ENCODE results near the gene ZNF205. TPM values are rescaled to one million over a fixed set of nuclear protein-coding genes. Genes with fewer than 3 reads are reported as not detected.

The ZNF205 gene
- total and polyA plus RNA-seq, 2 of the 8 experiments (the other 6 are each of a cell fraction or from before 2014, with no cell fraction given), result 19.1 to 19.9 TPM

GRCh38 chr16:3149630-3150345 is 37.4 kb downstream of the ZNF205 start:
- Histone ChIP-seq H2BK5ac (ENCODE audit: low read depth, low read length) (peak overlapping the region; percentile 85; the same call in 1 of the 2 replicates), H2AK5ac (ENCODE audit: low read depth, low read length) (no peak overlapping the region), H4K20me1 (replicated peaks in 1 of 2; ENCODE audit: control insufficient read depth in 1 of 2, insufficient read depth in 2 of 2, low read length in 2 of 2) (peaks cover 0 to 2% of the 10 kb centered on the region in 2 experiments), H4K8ac (ENCODE audit: extremely low read depth, insufficient read depth, low read length) (peak overlapping the region; percentile 90; the same call in 1 of the 2 replicates), H2BK15ac (ENCODE audit: low read length) (peak overlapping the region; percentile 72; the same call in 1 of the 2 replicates), H3K27me3 (replicated peaks in 1 of 4; ENCODE audit: control insufficient read depth in 3 of 4, extremely low read depth in 1 of 4, insufficient read depth in 3 of 4, low read length in 3 of 4) (peaks cover 0 to 18% (median 12%) of the 10 kb centered on the region in 4 experiments; a peak in 5 of 7 replicates), H2BK120ac (replicated peaks; ENCODE audit: low read depth, low read length) (peak overlapping the region; percentile 91), H3K4ac (replicated peaks; ENCODE audit: insufficient read length, low read depth, low read length) (peak overlapping the region; percentile 99), H3K36me3 (ENCODE audit: control insufficient read depth in 2 of 4, insufficient read depth in 4 of 4, low read length in 3 of 4) (no peaks in the 10 kb centered on the region), H3K4me1 (replicated peaks in 1 of 4; ENCODE audit: control insufficient read depth in 3 of 4, insufficient read depth in 4 of 4, low read length in 3 of 4) (peaks cover 0 to 5% (median 3%) of the 10 kb centered on the region in 4 experiments; a peak in 4 of 7 replicates), H3K79me1 (ENCODE audit: low read depth, low read length) (no peaks in the 10 kb centered on the region), H3K4me3 (ENCODE audit: extremely low read depth in 1 of 4, insufficient read depth in 2 of 4, low read depth in 3 of 4, low read length in 4 of 4) (peak overlapping the region; percentile 68 to 90 (median 74)), H3K27ac (ENCODE audit: low read depth, low read length) (no peak overlapping the region), H2BK20ac (ENCODE audit: low read length) (peak overlapping the region; percentile 86; the same call in 1 of the 2 replicates), H4K5ac (ENCODE audit: insufficient read length, low read depth, low read length) (peak overlapping the region; percentile 55), H3K23me2 (ENCODE audit: low read depth, low read length) (peaks cover 12% of the 10 kb centered on the region; the same call in 1 of the 2 replicates), H3K56ac (replicated peaks; ENCODE audit: insufficient read length, low read depth, low read length) (peak overlapping the region; percentile 81), H3K18ac (ENCODE audit: extremely low read depth, low read length) (peak overlapping the region; percentile 93; the same call in 1 of the 2 replicates), H3K9ac (replicated peaks in 1 of 4; ENCODE audit: extremely low read depth in 1 of 4, low read depth in 3 of 4, low read length in 3 of 4) (peak overlapping the region; percentile 42 to 61 (median 54); a peak in 6 of 7 replicates), H3K4me2 (ENCODE audit: insufficient read depth in 1 of 2, low read depth in 2 of 2, low read length in 2 of 2) (peak overlapping the region; percentile 73 to 91), H2BK12ac (ENCODE audit: low read depth, low read length) (no peak overlapping the region), H3K9me3 (ENCODE audit: insufficient read depth in 2 of 2, low read depth in 1 of 2, low read length in 1 of 2) (no peaks in the 10 kb centered on the region), H2AFZ (ENCODE audit: low read length) (peak overlapping the region; percentile 68; the same call in 1 of the 2 replicates), H4K91ac (replicated peaks; ENCODE audit: insufficient read length, low read length) (peak overlapping the region; percentile 94), H3K14ac (ENCODE audit: insufficient read length) (peak overlapping the region; percentile 91), H3K23ac (ENCODE audit: insufficient read length) (no peak overlapping the region), H3K79me2 (ENCODE audit: control insufficient read depth in 1 of 2, insufficient read depth in 2 of 2, low read length in 2 of 2) (no peaks in the 10 kb centered on the region)
- WGBS, 2 experiments (ENCODE audit: extremely low coverage in 1 of 2, insufficient coverage in 1 of 2, insufficient read length in 1 of 2, insufficient replicate concordance in 2 of 2, low coverage in 1 of 2, low lambda C conversion rate in 2 of 2, missing lambda C conversion rate in 1 of 2), result 2% methylated on average over 38 of the region's 41 CpGs; no CpG with 5 or more reads in 1 of the 2 experiments
- ChIA-PET POLR2A (ENCODE audit: partially characterized antibody) (interaction anchor here (0.7 to 8.6 kb wide), 26 partner anchors 7 to 309 kb away, joined by 3 to 69 read pairs (median 4); partner anchors contain the start of genes CLDN6, ZNF200, ZNF213 and ZSCAN10), CTCF (ENCODE audit: partially characterized antibody) (interaction anchor here (0.5 to 10.9 kb wide), 20 partner anchors 9 to 137 kb away, joined by 3 to 174 read pairs (median 4); partner anchors contain the start of genes CLDN9, OR1F1, ZNF205 and ZNF213)
- no peak for FAIRE-seq
- DNase-seq (ENCODE audit: low read depth in 1 of 2, low spot score in 2 of 2), result peak in 1 of 2 experiments; percentile 87
- TF ChIP-seq SIN3A (conservative IDR thresholded peaks at IDR 0.05 in 1 of 2, IDR thresholded peaks at IDR 0.05 in 1 of 2; ENCODE audit: low read depth in 1 of 2, low read length in 2 of 2) (peak in 1 of 2 experiments; percentile 24; a peak in 2 of 4 replicates), SP4 (IDR thresholded peaks at IDR 0.05; ENCODE audit: low read length) (peak; percentile 36; the same call in 1 of the 2 replicates), BRCA1 (IDR thresholded peaks at IDR 0.05; ENCODE audit: low read depth, low read length) (no peak), GABPA (IDR thresholded peaks at IDR 0.05; ENCODE audit: borderline replicate concordance, insufficient read depth, low read length) (peak; percentile 74; the same call in 1 of the 2 replicates), CTCF (IDR thresholded peaks at IDR 0.05; ENCODE audit: control extremely low read depth in 1 of 3, insufficient read depth in 1 of 3, low read depth in 1 of 3, low read length in 3 of 3) (peak; percentile 53 to 76 (median 67)), CTBP2 (IDR thresholded peaks at IDR 0.05; ENCODE audit: borderline replicate concordance, insufficient read depth, insufficient read length, low read length) (peak; percentile 15)

Measured in H1 (cell line).